ENCODE measurements around the gene FYB1.

DNA sequence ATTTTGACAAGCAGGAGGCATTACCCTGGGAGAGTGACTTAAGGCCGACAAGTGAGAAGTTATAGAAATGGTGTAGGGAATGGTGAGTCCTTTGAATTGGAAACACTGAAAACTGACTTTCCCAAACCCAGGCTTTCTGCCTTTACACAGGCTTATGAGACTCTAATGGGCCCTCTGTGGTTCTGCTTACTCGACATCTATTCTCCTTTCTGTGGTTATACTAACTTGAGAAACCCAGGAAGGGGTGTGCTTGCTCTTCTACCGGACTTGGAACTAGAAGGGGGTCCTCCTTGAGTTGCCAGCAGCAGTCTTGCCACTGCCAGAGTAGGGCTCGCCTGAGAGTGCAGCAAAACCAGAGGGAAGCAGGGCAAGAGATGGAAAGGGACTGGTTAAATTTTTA is 63.3 kb downstream of the FYB1 start:
- TF ChIP-seq, protein P1, sequence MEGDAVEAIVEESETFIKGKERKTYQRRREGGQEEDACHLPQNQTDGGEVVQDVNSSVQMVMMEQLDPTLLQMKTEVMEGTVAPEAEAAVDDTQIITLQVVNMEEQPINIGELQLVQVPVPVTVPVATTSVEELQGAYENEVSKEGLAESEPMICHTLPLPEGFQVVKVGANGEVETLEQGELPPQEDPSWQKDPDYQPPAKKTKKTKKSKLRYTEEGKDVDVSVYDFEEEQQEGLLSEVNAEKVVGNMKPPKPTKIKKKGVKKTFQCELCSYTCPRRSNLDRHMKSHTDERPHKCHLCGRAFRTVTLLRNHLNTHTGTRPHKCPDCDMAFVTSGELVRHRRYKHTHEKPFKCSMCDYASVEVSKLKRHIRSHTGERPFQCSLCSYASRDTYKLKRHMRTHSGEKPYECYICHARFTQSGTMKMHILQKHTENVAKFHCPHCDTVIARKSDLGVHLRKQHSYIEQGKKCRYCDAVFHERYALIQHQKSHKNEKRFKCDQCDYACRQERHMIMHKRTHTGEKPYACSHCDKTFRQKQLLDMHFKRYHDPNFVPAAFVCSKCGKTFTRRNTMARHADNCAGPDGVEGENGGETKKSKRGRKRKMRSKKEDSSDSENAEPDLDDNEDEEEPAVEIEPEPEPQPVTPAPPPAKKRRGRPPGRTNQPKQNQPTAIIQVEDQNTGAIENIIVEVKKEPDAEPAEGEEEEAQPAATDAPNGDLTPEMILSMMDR (IDR thresholded peaks at IDR 0.05; ENCODE audit: insufficient read depth, low read depth, low read length), result no peak
- no peak for TF ChIP-seq EZH2 (IDR thresholded peaks at IDR 0.05; ENCODE audit: insufficient read depth, low read length)
